Smooth muscle cell (in vitro differentiated cells): ENCODE data around the gene ZNF277. TPM values are rescaled to one million over a fixed set of nuclear protein-coding genes. Genes with fewer than 3 reads are reported as not detected.

Experiments used
- DNase-seq: peaks from one replicate; lab custom pipeline; 2025; ENCODE audit not compliant: unreplicated experiment; lab: John Stamatoyannopoulos, UW
- H2AFZ ChIP-seq: fragments of 200-600 bp; sonication (generic); 2 replicates; pipeline ENCODE4 v1.6.0; 2016; ENCODE audit warnings: antibody characterized with exemption, low read depth, mild to moderate bottlenecking
- H3F3A ChIP-seq: fragments of 200-600 bp; sonication (generic); 2 replicates; pipeline ENCODE4 v1.6.0; 2017; ENCODE audit warnings: antibody characterized with exemption, low read depth
- H3K27ac ChIP-seq: fragments of 200-600 bp; sonication (generic); 2 replicates; pipeline ENCODE4 v1.5.1; 2016; ENCODE audit warnings: low read depth, mild to moderate bottlenecking
- H3K27me3 ChIP-seq: fragments of 200-600 bp; sonication (generic); 2 replicates; pipeline ENCODE4 v1.6.1; 2016; ENCODE audit warnings: low read depth, mild to moderate bottlenecking
- H3K36me3 ChIP-seq: fragments of 200-600 bp; sonication (generic); 2 replicates; pipeline ENCODE4 v1.5.1; 2016; ENCODE audit warnings: low read depth
- H3K4me1 ChIP-seq: fragments of 200-600 bp; sonication (generic); 2 replicates; pipeline ENCODE4 v1.5.1; 2016; ENCODE audit warnings: low read depth
- H3K4me2 ChIP-seq: fragments of 200-600 bp; sonication (generic); 2 replicates; pipeline ENCODE4 v1.6.0; 2016; ENCODE audit warnings: mild to moderate bottlenecking
- H3K4me3 ChIP-seq: fragments of 200-600 bp; sonication (generic); 2 replicates; pipeline ENCODE4 v1.5.1; 2016; ENCODE audit warnings: mild to moderate bottlenecking
- H3K79me2 ChIP-seq: fragments of 200-600 bp; sonication (generic); 2 replicates; pipeline ENCODE4 v1.6.0; 2016; ENCODE audit warnings: low read depth, mild to moderate bottlenecking
- H3K9ac ChIP-seq: fragments of 200-600 bp; sonication (generic); 2 replicates; pipeline ENCODE4 v1.6.0; 2016; ENCODE audit warnings: low read depth
- H3K9me3 ChIP-seq: fragments of 200-600 bp; sonication (generic); replicated peaks from 2 replicates; pipeline ENCODE4 v1.5.1; 2016; ENCODE audit warnings: low read depth
- H4K20me1 ChIP-seq: fragments of 200-600 bp; sonication (generic); 2 replicates; pipeline ENCODE4 v1.6.0; 2016; ENCODE audit warnings: low read depth
- CTCF ChIP-seq: fragments of 200-600 bp; sonication (generic); IDR thresholded peaks from 2 replicates; pipeline ENCODE4 v1.5.1; 2017; ENCODE audit warnings: borderline replicate concordance, mild to moderate bottlenecking, antibody characterized with exemption; ENCODE audit not compliant: insufficient read depth, poor library complexity, severe bottlenecking
- WGBS: methylation state at CpG from one replicate; pipeline ENCODE4 v1.1.7; 2016; ENCODE audit warnings: low lambda C conversion rate; 5-methylcytosine and 5-hydroxymethylcytosine counted together
- polyA plus RNA-seq: library from polyadenylated mRNA; unstranded; fragments of >200 nt; fragmentation: Nextera tagmentation; extraction: Ambion mirVana; gene quantifications from 2 replicates; pipeline ENCODE4 v1.2.1, GENCODE V29; 2016
- total RNA-seq: library from RNA; depleted of rRNA; stranded (reverse); fragments of >200 nt; gene quantifications from 2 replicates; pipeline ENCODE4 v1.2.3, GENCODE V29; 2014

Gene ZNF277
- total and polyA plus RNA-seq, 2 experiments from 2014 or later: 8.4 to 28.0 TPM

- Histone ChIP-seq H3K79me2 (no peaks in the 10 kb centered on the region), H3K27ac (no peak overlapping the region), H3K4me3 (no peak overlapping the region), H3K4me1 (no peaks in the 10 kb centered on the region), H3F3A (no peaks in the 10 kb centered on the region), H3K9me3 (no peaks in the 10 kb centered on the region), H3K9ac (no peak overlapping the region), H3K27me3 (no peaks in the 10 kb centered on the region), H4K20me1 (no peaks in the 10 kb centered on the region), H3K36me3 (no peaks in the 10 kb centered on the region), H3K4me2 (no peak overlapping the region), H2AFZ (no peak overlapping the region)
- no peak for TF ChIP-seq CTCF
- no peak for DNase-seq
- WGBS: 96% methylated on average over 2 of the region's 2 CpGs
Observed at GRCh38 chr7:112300072-112300471, 93.6 kb downstream of the ZNF277 start.

- Histone ChIP-seq H3K4me1 (no peaks in the 10 kb centered on the region), H3K79me2 (no peaks in the 10 kb centered on the region), H3K4me2 (no peak overlapping the region), H3K4me3 (no peak overlapping the region), H3K27me3 (no peaks in the 10 kb centered on the region), H3K27ac (no peak overlapping the region), H3K36me3 (no peaks in the 10 kb centered on the region), H4K20me1 (no peaks in the 10 kb centered on the region), H2AFZ (no peak overlapping the region), H3K9me3 (no peaks in the 10 kb centered on the region), H3F3A (no peaks in the 10 kb centered on the region), H3K9ac (no peak overlapping the region)
- 96% methylated on average over 6 of the region's 6 CpGs for WGBS
- DNase-seq: no peak
- no peak for TF ChIP-seq CTCF
Observed at GRCh38 chr7:112300831-112301407, 94.4 kb downstream of the ZNF277 start.

- no peaks in the 10 kb centered on the region for H4K20me1 ChIP-seq
- no peak for TF ChIP-seq CTCF
- WGBS: 79% methylated on average over 2 of the region's 2 CpGs
- DNase-seq: no peak
- H3K27me3 ChIP-seq: no peaks in the 10 kb centered on the region
- no peak overlapping the region for H3K4me3 ChIP-seq
- H3K4me1 ChIP-seq: no peaks in the 10 kb centered on the region
- no peak overlapping the region for H3K27ac ChIP-seq
- no peak overlapping the region for H2AFZ ChIP-seq
- no peaks in the 10 kb centered on the region for H3F3A ChIP-seq
- no peak overlapping the region for H3K4me2 ChIP-seq
- H3K9me3 ChIP-seq: no peaks in the 10 kb centered on the region
- no peaks in the 10 kb centered on the region for H3K36me3 ChIP-seq
- H3K79me2 ChIP-seq: no peaks in the 10 kb centered on the region
- H3K9ac ChIP-seq: no peak overlapping the region
Observed at GRCh38 chr7:112302566-112302965, 96.1 kb downstream of the ZNF277 start.

- Histone ChIP-seq H4K20me1 (no peaks in the 10 kb centered on the region), H3K79me2 (no peaks in the 10 kb centered on the region), H2AFZ (no peak overlapping the region), H3F3A (no peaks in the 10 kb centered on the region), H3K4me3 (no peak overlapping the region), H3K4me1 (no peaks in the 10 kb centered on the region), H3K9me3 (no peaks in the 10 kb centered on the region), H3K4me2 (no peak overlapping the region), H3K36me3 (no peaks in the 10 kb centered on the region), H3K9ac (no peak overlapping the region), H3K27me3 (no peaks in the 10 kb centered on the region), H3K27ac (no peak overlapping the region)
- no peak for DNase-seq
- TF ChIP-seq CTCF: no peak
- 100% methylated on average over 2 of the region's 2 CpGs for WGBS
Observed at GRCh38 chr7:112306903-112307302, 100.4 kb downstream of the ZNF277 start.
